H9 (cell line): ENCODE results near the gene UST. TPM values are rescaled to one million over a fixed set of nuclear protein-coding genes. Genes with fewer than 3 reads are reported as not detected.

ENCODE experiments used
- DNase-seq: peaks from one replicate; pipeline ENCODE4 v3.0.0-alpha.2; 2017
- H2AFZ ChIP-seq: one replicate; pipeline ENCODE4 v1.6.1; 2013; ENCODE audit warnings: mild to moderate bottlenecking, low read length, control low read depth, moderate library complexity
- H2AK5ac ChIP-seq: 2 replicates; pipeline ENCODE4 v1.6.1; 2013; ENCODE audit warnings: low read length, control low read depth, mixed read lengths; ENCODE audit not compliant: insufficient read length
- H2BK120ac ChIP-seq: one replicate; pipeline ENCODE4 v1.6.1; 2013; ENCODE audit warnings: low read depth, mild to moderate bottlenecking, low read length, control low read depth, inconsistent platforms; ENCODE audit not compliant: poor library complexity, severe bottlenecking
- H2BK12ac ChIP-seq: 2 replicates; pipeline ENCODE4 v1.6.1; 2013; ENCODE audit warnings: low read length, control low read depth, mixed read lengths, low read depth; ENCODE audit not compliant: insufficient read length
- H2BK15ac ChIP-seq: 2 replicates; pipeline ENCODE4 v1.6.1; 2013; ENCODE audit warnings: low read depth, low read length, control low read depth
- H2BK20ac ChIP-seq: one replicate; pipeline ENCODE4 v1.6.1; 2013; ENCODE audit warnings: low read depth, mild to moderate bottlenecking, low read length, control low read depth, inconsistent platforms; ENCODE audit not compliant: poor library complexity, severe bottlenecking
- H2BK5ac ChIP-seq: 2 replicates; pipeline ENCODE4 v1.6.1; 2013; ENCODE audit warnings: low read length, control low read depth, mixed read lengths; ENCODE audit not compliant: insufficient read length
- H3K14ac ChIP-seq: 2 replicates; pipeline ENCODE4 v1.6.1; 2013; ENCODE audit warnings: low read length, control low read depth; ENCODE audit not compliant: insufficient read depth
- H3K18ac ChIP-seq: 2 replicates; pipeline ENCODE4 v1.6.1; 2013; ENCODE audit warnings: low read depth, mild to moderate bottlenecking, mixed read lengths, low read length, control low read depth; ENCODE audit not compliant: insufficient read length
- H3K23ac ChIP-seq: 2 replicates; pipeline ENCODE4 v1.6.1; 2013; ENCODE audit warnings: low read length, control low read depth, mixed read lengths, low read depth; ENCODE audit not compliant: insufficient read length
- H3K23me2 ChIP-seq: 2 replicates; pipeline ENCODE4 v1.6.1; 2013; ENCODE audit warnings: low read depth, mild to moderate bottlenecking, mixed read lengths, low read length, control low read depth; ENCODE audit not compliant: insufficient read length, poor library complexity, severe bottlenecking
- H3K27ac ChIP-seq: 2 replicates; pipeline ENCODE4 v1.5.1; 2013; ENCODE audit warnings: low read length, control low read depth, mixed read lengths, low read depth; ENCODE audit not compliant: insufficient read length
- H3K27me3 ChIP-seq: 2 replicates; pipeline ENCODE4 v1.6.1; 2013; ENCODE audit warnings: low read length, control low read depth, inconsistent platforms; ENCODE audit not compliant: insufficient read depth
- H3K4ac ChIP-seq: 2 replicates; pipeline ENCODE4 v1.6.1; 2013; ENCODE audit warnings: low read depth, mild to moderate bottlenecking, control low read depth, inconsistent platforms, low read length, moderate library complexity
- H3K4me1 ChIP-seq: 2 replicates; pipeline ENCODE4 v1.6.1; 2013; ENCODE audit warnings: low read length, control low read depth, inconsistent platforms; ENCODE audit not compliant: insufficient read depth
- H3K4me2 ChIP-seq: 2 replicates; pipeline ENCODE4 v1.6.1; 2013; ENCODE audit warnings: low read length, control low read depth, mixed read lengths; ENCODE audit not compliant: insufficient read length, insufficient read depth
- H3K56ac ChIP-seq: 2 replicates; pipeline ENCODE4 v1.6.1; 2013; ENCODE audit warnings: low read depth, mild to moderate bottlenecking, mixed read lengths, low read length, control low read depth; ENCODE audit not compliant: insufficient read length
- H3K79me1 ChIP-seq: 2 replicates; pipeline ENCODE4 v1.6.1; 2013; ENCODE audit warnings: low read depth, mild to moderate bottlenecking, moderate library complexity, low read length, control low read depth, inconsistent platforms; ENCODE audit not compliant: insufficient read depth, poor library complexity, severe bottlenecking
- H3K79me2 ChIP-seq: 2 replicates; pipeline ENCODE4 v1.6.1; 2013; ENCODE audit warnings: low read length, control low read depth, inconsistent platforms; ENCODE audit not compliant: insufficient read depth
- H3K9ac ChIP-seq: 2 replicates; pipeline ENCODE4 v1.6.1; 2013; ENCODE audit warnings: low read length, control low read depth, mixed read lengths; ENCODE audit not compliant: insufficient read length; ENCODE audit errors: extremely low read depth
- H3K9me3 ChIP-seq: one replicate; pipeline ENCODE4 v1.6.1; 2013; ENCODE audit warnings: low read depth, low read length, inconsistent platforms; ENCODE audit not compliant: control insufficient read depth
- H3T11ph ChIP-seq: one replicate; pipeline ENCODE4 v1.6.1; 2013; ENCODE audit warnings: mild to moderate bottlenecking, low read length, control low read depth, inconsistent platforms
- H4K20me1 ChIP-seq: one replicate; pipeline ENCODE4 v1.6.1; 2013; ENCODE audit not compliant: control insufficient read depth, insufficient read length, insufficient read depth
- H4K5ac ChIP-seq: 2 replicates; pipeline ENCODE4 v1.6.1; 2013; ENCODE audit warnings: low read depth, mild to moderate bottlenecking, mixed read lengths, low read length, control low read depth; ENCODE audit not compliant: insufficient read length
- H4K8ac ChIP-seq: replicated peaks from 2 replicates; pipeline ENCODE4 v1.6.1; 2013; ENCODE audit warnings: low read length, control low read depth, mixed read lengths, low read depth; ENCODE audit not compliant: insufficient read length
- H4K91ac ChIP-seq: 2 replicates; pipeline ENCODE4 v1.6.1; 2013; ENCODE audit warnings: low read depth, mild to moderate bottlenecking, moderate library complexity, mixed read lengths, low read length, control low read depth; ENCODE audit not compliant: insufficient read length
- H3K27ac Mint-ChIP-seq, 3 experiments: 2 replicates in 2 of 3; 3 replicates in 1 of 3; pipeline ENCODE4 v1.8.0; 2020 to 2021; ENCODE audit warnings: mixed read lengths in 3 of 3, mild to moderate bottlenecking in 1 of 3, moderate library complexity in 1 of 3
- H3K27me3 Mint-ChIP-seq: 2 replicates; pipeline ENCODE4 v1.8.0; 2021; ENCODE audit warnings: low read depth, mild to moderate bottlenecking, moderate library complexity, mixed read lengths
- H3K36me3 Mint-ChIP-seq, 3 experiments: 2 replicates in 2 of 3; 3 replicates in 1 of 3; pipeline ENCODE4 v1.8.0; 2020 to 2021; ENCODE audit warnings: low read depth in 3 of 3, mixed read lengths in 3 of 3; ENCODE audit not compliant: insufficient read depth in 1 of 3
- H3K4me1 Mint-ChIP-seq, 2 experiments: 2 replicates each; pipeline ENCODE4 v1.8.0; 2020; ENCODE audit warnings: mixed read lengths in 2 of 2
- H3K4me3 Mint-ChIP-seq, 2 experiments: 2 replicates in 1 of 2; 3 replicates in 1 of 2; pipeline ENCODE4 v1.8.0; 2020 to 2021; ENCODE audit warnings: mild to moderate bottlenecking in 2 of 2, mixed read lengths in 2 of 2, moderate library complexity in 1 of 2
- H3K9me3 Mint-ChIP-seq, 2 experiments: 2 replicates in 1 of 2; 3 replicates in 1 of 2; pipeline ENCODE4 v1.8.0; 2020; ENCODE audit warnings: mild to moderate bottlenecking in 2 of 2, mixed read lengths in 2 of 2, moderate library complexity in 1 of 2
- CTCF ChIP-seq: fragments of 200-600 bp; sonication (generic); conservative IDR thresholded peaks from 3 replicates; pipeline ENCODE4 v1.8.0; 2021; ENCODE audit warnings: antibody characterized with exemption, mild to moderate bottlenecking
- WGBS: extraction: QIAGEN DNeasy Blood & Tissue Kit; methylation state at CpG from one replicate; pipeline ENCODE4 v1.1.7; 2013; ENCODE audit warnings: missing lambda C conversion rate, low lambda C conversion rate, mixed read lengths; ENCODE audit not compliant: insufficient read length; ENCODE audit errors: extremely low coverage; 5-methylcytosine and 5-hydroxymethylcytosine counted together
- total RNA-seq: library from RNA; stranded (reverse); gene quantifications from 2 replicates; pipeline ENCODE4 v1.2.1, GENCODE V29; 2021

The UST gene
- total RNA-seq, 1 experiment from 2014 or later, result 14.4 TPM

GRCh38 chr6:148927586-148927985 is 180.8 kb downstream of the UST start:
- peaks cover 33 to 34% of the 10 kb centered on the region in 2 experiments for H3K4me1 Mint-ChIP-seq
- no peak overlapping the region for H3K9ac ChIP-seq
- TF ChIP-seq CTCF, result no peak
- no peak overlapping the region for H2AK5ac ChIP-seq
- no peak overlapping the region for H3K4ac ChIP-seq
- H3K18ac ChIP-seq, result no peak overlapping the region
- DNase-seq, result no peak
- H2BK12ac ChIP-seq, result no peak overlapping the region
- no peak overlapping the region for H3K56ac ChIP-seq
- H3K79me2 ChIP-seq, result no peaks in the 10 kb centered on the region; the same call in 1 of the 2 replicates
- peaks cover 3% of the 10 kb centered on the region for H4K20me1 ChIP-seq
- no peak overlapping the region for H3K14ac ChIP-seq
- no CpG with 5 or more reads among the region's 1 CpG for WGBS
- H3K4me2 ChIP-seq, result no peak overlapping the region
- no peaks in the 10 kb centered on the region for H3K27me3 Mint-ChIP-seq
- H3K27ac ChIP-seq, result no peak overlapping the region
- no peak overlapping the region for H3K23ac ChIP-seq
- no peaks in the 10 kb centered on the region for H3K23me2 ChIP-seq
- no peak overlapping the region for H3K4me3 Mint-ChIP-seq
- no peak overlapping the region for H2BK5ac ChIP-seq
- no peak overlapping the region for H3K27ac Mint-ChIP-seq
- no peaks in the 10 kb centered on the region for H3K9me3 Mint-ChIP-seq
- H4K8ac ChIP-seq, result no peak overlapping the region
- no peak overlapping the region for H4K5ac ChIP-seq
- no peak overlapping the region for H4K91ac ChIP-seq
- H2AFZ ChIP-seq, result no peak overlapping the region
- no peaks in the 10 kb centered on the region; a peak in 1 of 7 replicates for H3K36me3 Mint-ChIP-seq
- no peak overlapping the region for H2BK20ac ChIP-seq
- H3K27me3 ChIP-seq, result no peaks in the 10 kb centered on the region
- no peak overlapping the region for H2BK120ac ChIP-seq
- H3K9me3 ChIP-seq, result no peaks in the 10 kb centered on the region
- H3K4me1 ChIP-seq, result peaks cover 10% of the 10 kb centered on the region
- no peak overlapping the region for H2BK15ac ChIP-seq
- peaks cover 5% of the 10 kb centered on the region for H3K79me1 ChIP-seq
- H3T11ph ChIP-seq, result no peak overlapping the region
